Stimulated activated CD8-positive, alpha-beta memory T cell treated with anti-CD3 and anti-CD28 coated beads, Interleukin-12 subunit alpha, Interleukin-12 subunit beta, amount 100 ng/mL, for 24 hours (primary cell): ENCODE measurements around the gene ELL.
"Not testable (repeated sequence)": the region's sequence is repeated elsewhere in the genome, so short reads cannot be mapped to it uniquely, and the experiment has no call there.

ENCODE experiments used
- DNase-seq: peaks from one replicate; pipeline ENCODE4 v3.0.0-alpha.2; 2020; ENCODE audit errors: extremely low read depth

The ELL gene

DNA sequence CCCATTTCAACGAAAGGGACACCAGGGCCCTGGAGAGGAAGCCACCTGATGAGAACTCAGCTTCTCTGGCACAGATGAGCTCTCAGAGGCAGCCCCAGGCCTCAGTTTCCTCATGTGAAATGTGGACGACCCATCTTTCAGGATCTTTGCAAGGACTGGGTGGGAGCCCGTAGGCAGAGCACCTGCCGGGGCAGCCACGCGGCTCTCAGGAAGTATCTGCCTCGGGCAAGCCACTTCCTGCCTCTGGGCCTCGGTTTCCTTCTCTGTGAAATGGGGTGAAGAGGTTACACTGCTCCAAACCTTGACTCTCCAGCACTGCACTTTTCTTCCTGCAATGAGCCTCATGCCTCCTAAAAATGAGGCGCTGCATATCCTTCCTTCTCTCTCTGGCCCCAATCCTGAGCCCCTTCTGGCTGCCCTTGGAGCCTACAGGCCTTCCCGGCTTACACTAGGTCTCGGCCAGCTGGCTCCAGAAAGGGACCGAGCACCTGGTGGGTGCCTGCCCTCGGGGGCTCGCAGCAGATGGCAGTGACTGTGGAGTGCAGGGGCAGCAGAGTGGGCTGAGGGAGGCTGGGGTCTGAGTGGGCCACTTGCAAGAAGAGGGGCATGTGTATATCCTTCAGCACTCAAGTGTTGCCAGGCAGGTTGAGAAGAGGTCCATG is 99.2 kb downstream of the ELL start:
- no peak for DNase-seq

DNA sequence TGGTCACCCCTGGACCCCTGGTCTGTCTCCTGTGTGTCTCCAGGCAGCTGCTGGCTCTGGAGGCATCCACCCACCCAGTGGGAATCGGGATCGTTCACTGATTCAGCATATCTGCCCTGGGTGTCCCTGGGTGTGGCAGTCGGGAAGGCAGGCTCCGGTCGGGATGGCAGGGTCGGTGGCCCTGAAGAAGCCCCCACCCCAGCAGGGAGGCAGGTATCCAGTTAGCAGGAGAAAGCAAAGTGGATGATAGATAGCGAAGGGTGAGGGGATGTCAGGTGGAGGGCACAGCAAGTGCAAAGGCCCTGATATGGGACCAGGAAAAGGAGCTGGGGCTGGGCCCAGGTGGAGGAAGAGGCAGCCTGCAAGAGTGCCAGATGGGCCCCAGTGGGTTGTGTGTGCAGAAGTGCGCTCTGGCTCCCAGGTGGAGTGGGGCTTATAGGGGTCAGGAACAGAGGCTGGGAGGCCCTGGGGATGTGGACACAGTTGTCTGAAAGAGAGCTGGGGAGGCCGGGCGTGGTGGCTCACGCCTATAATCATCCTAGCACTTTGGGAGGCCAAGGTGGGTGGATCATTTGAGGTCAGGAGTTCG is 100.4 kb downstream of the ELL start:
- no peak for DNase-seq

DNA sequence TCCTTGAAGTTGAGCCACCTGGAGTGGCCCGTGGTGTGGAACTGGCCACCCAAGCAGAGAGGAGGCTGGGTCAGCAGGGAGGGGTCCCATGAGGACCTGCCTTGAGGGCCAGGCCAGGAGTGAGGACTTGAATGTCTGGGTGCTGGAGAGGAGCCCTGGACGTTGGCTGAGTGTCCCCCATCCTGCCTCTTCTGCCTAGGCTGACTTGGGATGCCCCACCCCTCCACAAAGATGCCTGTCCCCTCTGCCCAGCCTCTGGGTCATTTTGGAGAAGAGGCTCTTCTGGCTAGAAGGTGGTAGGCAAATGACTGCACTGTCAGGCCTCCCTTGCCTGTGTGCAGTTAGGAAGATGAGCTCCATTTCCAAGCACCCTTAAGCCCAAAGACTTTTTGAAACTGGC is 100.9 kb downstream of the ELL start:
- no peak for DNase-seq

DNA sequence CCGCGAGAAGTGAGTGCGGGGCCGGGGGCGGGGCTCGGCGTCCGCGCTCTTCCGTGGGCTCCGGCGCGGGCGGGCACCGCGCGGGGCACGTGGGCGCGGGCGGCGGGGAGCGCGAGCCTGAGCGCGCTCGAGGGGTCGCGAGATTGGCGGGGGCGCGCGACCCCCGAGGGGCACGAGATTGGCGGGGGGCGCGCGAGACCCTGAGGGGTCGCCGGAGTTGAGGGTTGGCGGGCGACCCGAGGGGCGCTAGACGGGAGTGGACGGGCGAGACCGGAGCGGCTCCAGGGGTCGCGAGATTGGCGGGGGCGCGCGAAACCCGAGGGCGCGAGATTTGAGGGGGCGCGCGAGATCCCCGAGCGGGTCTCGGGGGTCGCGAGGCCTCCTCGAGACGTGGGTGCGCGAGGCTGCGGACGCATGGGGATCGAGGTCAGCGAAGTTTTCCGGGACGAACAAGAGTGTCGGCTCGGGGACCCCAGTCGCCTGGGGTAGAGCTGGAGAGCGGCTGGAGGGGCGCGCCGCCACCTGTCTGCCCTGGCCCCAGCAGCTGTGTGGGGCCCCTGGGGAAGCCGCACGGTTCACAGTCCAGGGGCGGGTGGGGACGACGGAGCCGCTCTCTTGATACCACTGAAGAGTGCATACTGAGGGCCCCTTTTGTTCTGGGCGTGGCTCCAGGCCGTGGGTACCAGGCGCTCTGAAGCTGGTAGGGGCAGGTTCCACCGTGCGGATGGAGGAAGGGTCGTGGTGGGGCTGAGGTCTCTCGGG is 102.0 kb downstream of the ELL start:
- no peak for DNase-seq

DNA sequence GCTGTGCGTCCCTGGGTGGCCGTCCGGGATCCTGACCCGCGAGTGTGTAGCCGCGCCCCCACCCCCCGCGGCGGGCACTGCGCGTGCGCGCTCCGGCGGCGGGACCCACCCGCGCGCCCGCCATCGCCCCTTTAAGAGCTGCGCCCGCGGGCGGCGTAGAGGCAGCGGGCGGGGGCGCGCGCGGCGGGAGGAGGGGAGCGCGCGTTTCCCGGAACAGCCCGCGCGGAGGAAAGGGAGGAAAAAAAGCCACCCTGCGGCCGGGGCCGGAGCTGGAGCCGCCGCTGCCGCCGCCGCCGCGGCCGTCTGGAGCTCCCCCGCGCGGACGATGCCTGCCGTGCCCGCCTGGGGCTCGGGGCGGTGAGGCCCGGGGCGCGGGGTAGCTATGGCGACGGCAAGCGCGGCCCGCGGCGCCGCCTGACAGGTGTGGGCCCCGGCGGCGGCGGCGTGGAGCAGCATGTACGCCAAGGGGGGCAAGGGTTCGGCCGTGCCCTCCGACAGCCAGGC is 102.6 kb downstream of the ELL start, which contains the start of gene SSBP4:
Gene SSBP4, plus strand, starts transcription at position 204 of the 504 bp plus-strand sequence. Its CDS starts 251 bp downstream, at position 455.
- DNase-seq, result no peak

DNA sequence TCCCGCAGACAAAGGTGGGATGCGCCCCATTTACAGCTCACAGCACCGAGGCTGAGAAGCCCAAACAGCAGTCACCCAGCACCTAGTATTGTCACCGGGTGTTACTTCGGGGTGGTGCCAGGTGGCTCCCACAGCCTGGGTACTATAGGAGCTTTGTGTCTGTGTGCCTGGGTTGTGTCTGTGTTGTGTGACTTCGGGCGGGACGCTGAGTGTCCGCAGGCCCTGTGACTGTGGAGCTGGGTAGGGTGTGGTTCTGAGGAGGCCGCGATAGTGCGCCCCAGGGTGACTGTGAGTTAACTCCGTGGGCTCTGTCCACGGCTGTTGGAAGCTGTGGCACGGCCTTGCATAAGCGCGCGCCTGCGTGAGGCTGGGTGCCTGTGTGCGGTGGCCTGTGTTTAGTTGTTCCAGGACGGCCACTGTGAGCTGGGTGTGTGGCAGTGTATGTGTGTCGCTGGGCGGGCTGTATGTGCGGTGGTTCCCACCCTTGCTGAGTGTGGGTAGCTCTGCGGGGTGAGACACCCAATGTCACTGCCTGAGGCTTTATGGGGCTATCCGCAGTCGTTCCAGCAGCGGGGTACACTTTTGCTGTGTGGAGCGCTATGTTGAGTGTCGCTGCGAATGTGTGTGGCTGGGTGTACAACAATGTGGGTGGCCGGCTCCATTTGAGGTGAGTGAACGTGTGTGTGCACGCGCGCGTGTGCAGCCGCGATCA is 103.2 kb downstream of the ELL start:
- no peak for DNase-seq

DNA sequence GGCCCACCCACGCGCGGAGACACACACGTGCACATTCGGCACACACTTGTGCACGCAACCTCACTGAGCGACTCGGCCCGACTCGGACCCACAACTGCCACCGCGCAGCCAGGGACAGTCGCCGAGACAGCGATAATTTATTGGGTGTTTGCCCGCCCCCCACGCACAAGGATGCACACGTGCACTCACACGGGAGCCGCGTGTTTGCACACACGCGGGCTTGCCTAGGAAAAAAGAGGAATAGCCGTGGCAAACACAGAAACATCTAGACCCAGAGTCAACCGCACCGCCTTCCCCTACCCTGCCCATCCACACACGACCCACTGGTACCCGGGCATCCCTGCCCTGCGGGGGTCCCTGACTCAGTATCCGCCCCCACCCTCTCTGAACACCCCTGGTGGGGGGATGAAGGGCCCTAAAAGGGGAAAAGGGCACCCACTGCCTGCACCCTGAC is 103.8 kb downstream of the ELL start:
- DNase-seq, result no peak

DNA sequence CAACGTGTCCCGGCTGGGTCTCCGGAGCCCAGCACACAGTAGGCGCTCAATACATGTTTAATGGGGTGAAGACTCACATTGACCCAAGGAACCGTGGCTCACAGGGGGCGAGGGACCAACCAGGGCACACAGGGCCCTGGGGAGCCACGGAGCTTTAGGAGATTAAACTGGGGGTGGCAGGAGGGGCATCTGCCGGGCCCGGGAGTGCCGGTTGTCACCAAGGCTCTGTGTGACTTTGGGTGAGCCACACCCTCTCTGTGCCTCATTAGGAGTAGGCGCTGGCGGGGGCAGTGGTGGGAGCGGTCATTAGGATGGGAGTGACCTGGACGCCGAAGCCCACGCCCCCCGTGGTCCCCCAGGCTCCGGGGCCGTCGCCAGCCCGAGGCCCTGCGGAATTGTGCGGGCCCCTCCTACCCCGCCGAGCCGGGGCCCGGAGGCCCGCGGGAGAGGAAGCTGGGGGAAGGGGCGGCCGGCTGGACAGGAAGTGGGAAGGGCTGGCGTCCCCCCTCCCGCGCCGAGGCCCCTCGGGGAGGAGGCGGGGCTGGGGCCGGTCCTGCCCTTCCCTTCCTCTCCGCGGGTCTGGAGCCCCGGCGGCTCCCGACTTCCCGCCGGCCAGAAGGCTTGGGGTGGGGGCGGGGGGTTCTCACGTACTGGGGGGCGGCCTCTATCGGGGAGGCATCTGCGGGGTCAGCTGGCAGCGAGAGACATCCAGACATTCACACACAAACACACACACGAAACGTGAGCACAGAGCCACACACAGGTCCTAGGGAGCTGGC is 104.4 kb downstream of the ELL start:
- no peak for DNase-seq

DNA sequence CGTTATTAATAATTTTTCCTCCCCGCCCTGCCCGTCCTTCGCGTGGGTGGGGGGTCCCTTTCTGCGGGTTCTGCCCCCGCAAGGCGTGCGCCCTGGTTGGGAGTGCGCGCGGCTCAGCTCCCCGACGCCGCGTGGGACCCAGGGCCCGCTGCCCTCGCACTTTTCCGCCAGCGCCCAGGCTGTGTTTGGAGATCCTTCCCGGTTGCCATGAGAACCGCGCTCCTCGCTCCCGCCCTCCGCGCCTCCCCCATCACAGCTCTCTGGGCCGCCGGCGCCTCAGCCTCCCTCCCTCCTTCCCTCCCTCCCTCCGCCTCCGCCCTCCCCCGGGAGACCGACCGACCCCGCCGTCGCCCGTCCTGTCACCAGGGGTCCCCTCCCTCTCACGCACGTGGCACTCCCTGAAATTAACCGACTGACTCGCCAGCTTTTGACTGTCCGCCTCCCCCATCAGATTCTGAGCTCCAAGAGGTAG is 105.1 kb downstream of the ELL start:
- no peak for DNase-seq

DNA sequence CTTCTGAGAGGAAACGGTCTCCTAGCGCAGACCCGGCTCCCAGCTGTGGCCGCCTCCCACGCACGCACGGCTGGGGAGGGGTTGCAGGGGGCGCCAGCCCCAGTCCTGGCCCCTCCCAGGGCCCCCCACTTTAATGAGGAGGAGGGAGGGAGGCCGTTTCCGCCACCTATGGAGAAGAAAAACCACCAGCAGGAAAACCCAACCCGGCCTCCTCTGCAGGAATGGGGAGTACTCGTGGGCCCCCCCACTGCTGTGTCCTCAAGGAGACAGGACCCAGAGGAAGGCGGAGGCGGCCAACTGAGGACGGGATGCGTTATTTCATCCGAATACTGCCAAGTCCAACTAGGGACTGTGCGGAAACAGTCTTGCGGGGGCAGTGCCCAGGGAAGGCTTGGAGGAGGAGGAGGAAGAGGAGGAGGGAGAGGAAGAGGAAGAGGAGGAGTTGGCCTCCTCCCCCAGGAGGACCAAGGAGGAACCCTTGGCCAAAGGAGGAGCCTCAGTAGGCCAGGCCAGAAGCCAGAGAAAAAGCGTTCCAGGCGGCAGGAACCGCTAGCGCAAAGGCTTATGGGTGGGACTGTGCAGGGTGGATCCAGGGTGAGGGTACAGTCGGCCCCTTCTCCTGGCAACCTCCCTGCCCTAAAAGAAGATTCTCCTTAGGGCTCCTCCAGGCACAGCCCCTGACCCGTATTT is 106.5 kb downstream of the ELL start:
- no peak for DNase-seq

DNA sequence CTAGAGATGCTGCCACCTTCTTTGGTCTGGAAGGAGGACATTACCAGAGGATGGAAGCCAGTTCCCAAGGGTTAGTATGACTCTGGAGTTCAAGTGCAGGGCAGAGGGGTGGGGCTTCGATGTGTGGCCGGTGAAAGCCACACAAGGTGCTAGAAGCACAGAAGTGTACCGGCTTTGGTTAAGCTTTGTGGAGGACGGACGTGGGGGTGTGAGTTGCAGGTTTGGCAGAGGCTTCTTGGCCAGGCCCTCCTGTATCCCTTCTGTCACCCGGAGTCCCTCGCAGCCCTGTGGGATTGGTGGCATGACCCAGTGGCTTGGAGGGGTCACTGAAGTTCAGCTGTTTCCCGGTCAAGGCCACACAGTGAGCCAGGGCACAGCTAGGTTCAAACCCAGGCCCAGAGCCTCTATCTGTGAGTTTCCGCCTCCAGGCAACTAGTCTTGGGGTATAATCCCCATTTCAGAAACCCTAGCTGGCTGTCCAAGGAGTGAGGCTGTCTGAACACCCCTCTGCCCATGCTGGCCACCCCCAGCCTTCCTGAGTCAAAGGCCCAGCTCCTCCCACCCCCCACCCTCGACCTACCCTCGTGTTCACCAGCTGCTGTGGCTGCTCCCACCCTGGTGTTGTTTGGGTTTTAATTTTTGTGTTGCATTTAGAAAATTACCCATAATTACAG is 107.2 kb downstream of the ELL start:
- DNase-seq, result no peak

DNA sequence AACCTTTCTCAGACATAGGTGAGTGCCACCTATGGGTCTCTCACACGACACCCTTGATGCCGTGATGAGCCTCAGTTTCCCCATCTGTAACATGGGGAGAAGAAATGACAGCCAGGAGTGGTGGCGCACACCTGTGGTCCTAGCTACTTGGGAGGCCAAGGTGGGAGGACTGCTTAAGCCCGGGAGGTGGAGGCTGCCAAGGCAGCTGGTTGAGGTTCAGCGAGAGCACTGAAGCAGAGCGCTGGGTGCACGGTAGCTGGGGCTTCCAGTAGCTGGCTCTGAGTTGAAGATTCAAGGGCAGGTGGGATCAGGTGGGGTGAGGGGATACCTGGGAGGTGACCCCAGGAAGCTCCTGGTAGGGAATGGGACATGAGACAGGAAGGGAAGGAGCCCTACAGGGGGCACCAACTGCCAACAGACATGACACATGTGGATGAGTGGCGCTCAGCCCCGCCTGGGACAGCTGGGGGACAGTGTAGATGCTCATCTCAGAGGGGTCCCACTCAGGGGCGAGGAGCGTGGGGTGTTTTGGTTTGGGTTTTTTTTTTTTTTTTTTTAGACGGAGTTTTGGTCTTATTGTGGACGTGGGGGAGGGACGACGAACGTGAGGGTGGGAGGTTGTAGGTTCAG is 109.1 kb downstream of the ELL start:
- DNase-seq, result no peak

DNA sequence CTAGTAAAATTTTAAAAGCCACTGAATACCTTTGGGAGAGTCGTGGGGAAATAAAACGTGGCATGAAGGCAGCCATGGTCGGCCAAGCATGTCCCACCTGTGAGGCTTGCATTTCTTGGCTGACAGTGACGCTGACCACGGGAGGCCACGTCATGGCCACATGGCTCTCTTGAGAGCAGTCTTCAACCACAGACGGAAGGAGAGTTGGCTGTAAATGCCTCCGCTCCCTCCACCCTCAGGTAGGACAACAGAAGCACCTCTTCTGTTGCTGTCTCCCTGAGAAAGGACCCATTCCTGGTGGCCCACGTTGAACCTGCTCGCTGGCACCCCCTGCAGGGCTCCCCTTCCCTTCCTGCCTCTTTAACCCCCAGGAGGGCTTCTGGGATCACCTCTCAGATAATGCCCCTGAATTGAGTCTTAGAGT is 113.8 kb downstream of the ELL start:
- no peak for DNase-seq

DNA sequence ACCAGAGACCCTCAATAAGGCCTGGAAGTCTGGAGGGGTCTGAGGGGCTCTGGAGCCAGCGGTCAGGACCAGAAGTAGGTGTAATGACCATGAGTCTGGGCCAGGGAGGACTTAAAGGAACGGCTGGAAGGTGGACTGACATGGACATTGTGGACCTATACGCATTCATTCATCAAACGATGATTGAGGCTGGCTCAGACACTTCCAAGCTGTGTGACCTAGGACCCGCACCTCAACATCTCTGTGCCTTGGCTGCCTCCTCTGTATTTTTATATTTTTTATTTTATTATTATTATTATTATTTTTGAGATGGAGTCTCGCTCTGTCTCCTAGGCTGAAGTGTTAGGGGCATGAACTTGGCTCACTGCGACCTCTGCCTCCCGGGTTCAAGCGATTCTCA is 115.1 kb downstream of the ELL start:
- no peak for DNase-seq

DNA sequence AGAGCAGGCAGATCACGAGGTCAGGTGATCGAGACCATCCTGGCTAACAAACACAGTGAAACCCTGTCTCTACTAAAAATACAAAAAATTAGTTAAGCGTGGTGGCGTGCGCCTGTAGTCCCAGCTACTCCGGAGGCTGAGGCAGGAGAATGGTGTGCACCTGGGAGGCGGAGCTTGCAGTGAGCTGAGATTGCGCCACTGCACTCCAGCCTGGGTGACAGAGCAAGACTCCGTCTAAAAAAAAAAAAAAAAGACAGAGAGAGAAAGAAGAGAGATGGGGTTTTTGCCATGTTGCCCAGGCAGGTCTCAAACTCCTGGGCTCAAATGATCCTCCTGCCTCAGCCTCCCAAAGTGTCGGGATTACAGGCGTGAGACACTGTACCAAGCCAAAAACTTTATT is 116.1 kb downstream of the ELL start:
- not testable (repeated sequence) for DNase-seq

DNA sequence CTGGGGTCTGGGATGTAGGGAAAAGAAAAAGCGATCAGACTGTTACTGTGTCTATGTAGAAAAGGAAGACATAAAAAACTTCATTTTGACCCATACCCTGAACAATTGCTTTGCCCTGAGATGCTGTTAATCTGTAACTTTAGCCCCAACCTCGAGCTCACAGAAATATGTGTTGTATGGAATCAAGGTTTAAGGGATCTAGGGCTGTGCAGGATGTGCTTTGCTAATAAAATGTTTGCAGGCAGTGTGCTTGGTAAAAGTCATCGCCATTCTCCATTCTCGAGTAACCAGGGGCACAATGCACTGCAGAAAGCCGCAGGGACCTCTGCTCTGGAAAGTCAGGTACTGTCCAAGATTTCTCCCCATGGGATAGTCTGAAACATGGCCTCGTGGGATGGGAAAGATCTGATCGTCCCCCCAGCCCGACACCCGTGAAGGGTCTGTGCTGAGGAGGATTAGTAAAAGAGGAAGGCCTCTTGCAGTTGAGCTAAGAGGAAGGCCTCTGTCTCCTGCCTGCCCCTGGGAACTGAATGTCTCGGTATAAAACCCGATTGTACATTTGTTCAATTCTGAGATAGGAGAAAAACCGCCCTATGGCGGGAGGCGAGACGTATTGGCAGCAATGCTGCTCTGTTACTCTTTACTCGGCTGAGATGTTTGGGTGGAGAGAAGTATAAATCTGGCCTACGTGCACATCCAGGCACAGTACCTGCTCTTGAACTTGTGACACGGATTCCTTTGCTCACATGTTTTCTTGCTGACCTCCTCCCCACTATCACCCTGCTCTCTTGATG is 119.2 kb downstream of the ELL start:
- DNase-seq, result not testable (repeated sequence)

DNA sequence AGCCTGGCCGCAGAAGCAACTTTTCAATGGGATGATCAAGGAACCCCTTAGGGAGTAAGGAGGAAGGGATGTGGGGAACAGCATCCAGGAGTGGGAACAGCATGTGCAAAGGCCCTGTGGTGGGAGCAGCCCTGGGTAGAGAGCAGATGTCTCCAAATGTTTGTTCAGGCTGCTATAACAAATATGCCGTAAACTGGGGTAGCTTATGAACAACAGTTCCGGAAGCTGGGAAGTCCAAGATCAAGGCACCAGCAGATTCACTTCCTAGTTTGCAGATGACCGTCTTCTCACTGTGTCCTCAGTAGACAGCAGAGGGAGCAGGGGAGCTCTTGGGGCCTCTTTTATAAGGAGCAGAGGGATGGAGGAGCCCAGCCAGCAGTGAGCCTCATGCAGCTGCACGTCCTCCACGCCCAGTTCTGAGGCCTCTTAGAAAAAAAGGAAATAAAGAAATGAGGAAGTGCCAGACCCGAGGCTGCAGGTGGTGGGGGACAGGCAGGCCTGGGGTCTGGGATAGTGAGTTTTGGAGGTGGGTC is 120.2 kb downstream of the ELL start:
- DNase-seq, result no peak

DNA sequence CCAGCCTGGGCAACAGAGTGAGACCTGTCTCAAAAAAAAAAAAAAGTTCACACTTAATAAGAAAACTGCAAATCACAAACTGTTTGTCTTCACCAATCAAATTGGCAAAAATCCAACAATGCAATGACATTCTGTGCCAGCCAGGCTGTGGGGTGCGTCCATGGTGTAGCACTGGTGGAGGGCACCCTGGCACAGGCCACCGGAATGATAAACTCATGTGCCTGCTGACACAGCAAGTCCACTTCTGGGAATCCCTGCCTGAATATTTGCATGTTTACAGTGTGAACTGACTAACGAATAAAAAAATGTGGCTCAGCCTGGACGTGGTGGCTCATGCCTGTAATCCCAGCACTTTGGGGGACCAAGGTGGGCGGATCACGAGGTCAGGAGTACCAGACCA is 122.9 kb downstream of the ELL start:
- no peak for DNase-seq
